H9 (cell line): Measurements from ENCODE around the gene CD248. TPM values are rescaled to one million over a fixed set of nuclear protein-coding genes. Genes with fewer than 3 reads are reported as not detected.

Experiments used
- DNase-seq: peaks from one replicate; pipeline ENCODE4 v3.0.0-alpha.2; 2017
- H2AFZ ChIP-seq: one replicate; pipeline ENCODE4 v1.6.1; 2013; ENCODE audit warnings: mild to moderate bottlenecking, low read length, control low read depth, moderate library complexity
- H2AK5ac ChIP-seq: 2 replicates; pipeline ENCODE4 v1.6.1; 2013; ENCODE audit warnings: low read length, control low read depth, mixed read lengths; ENCODE audit not compliant: insufficient read length
- H2BK120ac ChIP-seq: one replicate; pipeline ENCODE4 v1.6.1; 2013; ENCODE audit warnings: low read depth, mild to moderate bottlenecking, low read length, control low read depth, inconsistent platforms; ENCODE audit not compliant: poor library complexity, severe bottlenecking
- H2BK12ac ChIP-seq: 2 replicates; pipeline ENCODE4 v1.6.1; 2013; ENCODE audit warnings: low read length, control low read depth, mixed read lengths, low read depth; ENCODE audit not compliant: insufficient read length
- H2BK15ac ChIP-seq: 2 replicates; pipeline ENCODE4 v1.6.1; 2013; ENCODE audit warnings: low read depth, low read length, control low read depth
- H2BK20ac ChIP-seq: one replicate; pipeline ENCODE4 v1.6.1; 2013; ENCODE audit warnings: low read depth, mild to moderate bottlenecking, low read length, control low read depth, inconsistent platforms; ENCODE audit not compliant: poor library complexity, severe bottlenecking
- H2BK5ac ChIP-seq: 2 replicates; pipeline ENCODE4 v1.6.1; 2013; ENCODE audit warnings: low read length, control low read depth, mixed read lengths; ENCODE audit not compliant: insufficient read length
- H3K14ac ChIP-seq: 2 replicates; pipeline ENCODE4 v1.6.1; 2013; ENCODE audit warnings: low read length, control low read depth; ENCODE audit not compliant: insufficient read depth
- H3K18ac ChIP-seq: 2 replicates; pipeline ENCODE4 v1.6.1; 2013; ENCODE audit warnings: low read depth, mild to moderate bottlenecking, mixed read lengths, low read length, control low read depth; ENCODE audit not compliant: insufficient read length
- H3K23ac ChIP-seq: 2 replicates; pipeline ENCODE4 v1.6.1; 2013; ENCODE audit warnings: low read length, control low read depth, mixed read lengths, low read depth; ENCODE audit not compliant: insufficient read length
- H3K23me2 ChIP-seq: 2 replicates; pipeline ENCODE4 v1.6.1; 2013; ENCODE audit warnings: low read depth, mild to moderate bottlenecking, mixed read lengths, low read length, control low read depth; ENCODE audit not compliant: insufficient read length, poor library complexity, severe bottlenecking
- H3K27ac ChIP-seq: 2 replicates; pipeline ENCODE4 v1.5.1; 2013; ENCODE audit warnings: low read length, control low read depth, mixed read lengths, low read depth; ENCODE audit not compliant: insufficient read length
- H3K27me3 ChIP-seq: 2 replicates; pipeline ENCODE4 v1.6.1; 2013; ENCODE audit warnings: low read length, control low read depth, inconsistent platforms; ENCODE audit not compliant: insufficient read depth
- H3K4ac ChIP-seq: 2 replicates; pipeline ENCODE4 v1.6.1; 2013; ENCODE audit warnings: low read depth, mild to moderate bottlenecking, control low read depth, inconsistent platforms, low read length, moderate library complexity
- H3K4me1 ChIP-seq: 2 replicates; pipeline ENCODE4 v1.6.1; 2013; ENCODE audit warnings: low read length, control low read depth, inconsistent platforms; ENCODE audit not compliant: insufficient read depth
- H3K4me2 ChIP-seq: 2 replicates; pipeline ENCODE4 v1.6.1; 2013; ENCODE audit warnings: low read length, control low read depth, mixed read lengths; ENCODE audit not compliant: insufficient read length, insufficient read depth
- H3K56ac ChIP-seq: 2 replicates; pipeline ENCODE4 v1.6.1; 2013; ENCODE audit warnings: low read depth, mild to moderate bottlenecking, mixed read lengths, low read length, control low read depth; ENCODE audit not compliant: insufficient read length
- H3K79me1 ChIP-seq: 2 replicates; pipeline ENCODE4 v1.6.1; 2013; ENCODE audit warnings: low read depth, mild to moderate bottlenecking, moderate library complexity, low read length, control low read depth, inconsistent platforms; ENCODE audit not compliant: insufficient read depth, poor library complexity, severe bottlenecking
- H3K79me2 ChIP-seq: 2 replicates; pipeline ENCODE4 v1.6.1; 2013; ENCODE audit warnings: low read length, control low read depth, inconsistent platforms; ENCODE audit not compliant: insufficient read depth
- H3K9ac ChIP-seq: 2 replicates; pipeline ENCODE4 v1.6.1; 2013; ENCODE audit warnings: low read length, control low read depth, mixed read lengths; ENCODE audit not compliant: insufficient read length; ENCODE audit errors: extremely low read depth
- H3K9me3 ChIP-seq: one replicate; pipeline ENCODE4 v1.6.1; 2013; ENCODE audit warnings: low read depth, low read length, inconsistent platforms; ENCODE audit not compliant: control insufficient read depth
- H3T11ph ChIP-seq: one replicate; pipeline ENCODE4 v1.6.1; 2013; ENCODE audit warnings: mild to moderate bottlenecking, low read length, control low read depth, inconsistent platforms
- H4K20me1 ChIP-seq: one replicate; pipeline ENCODE4 v1.6.1; 2013; ENCODE audit not compliant: control insufficient read depth, insufficient read length, insufficient read depth
- H4K5ac ChIP-seq: 2 replicates; pipeline ENCODE4 v1.6.1; 2013; ENCODE audit warnings: low read depth, mild to moderate bottlenecking, mixed read lengths, low read length, control low read depth; ENCODE audit not compliant: insufficient read length
- H4K8ac ChIP-seq: replicated peaks from 2 replicates; pipeline ENCODE4 v1.6.1; 2013; ENCODE audit warnings: low read length, control low read depth, mixed read lengths, low read depth; ENCODE audit not compliant: insufficient read length
- H4K91ac ChIP-seq: 2 replicates; pipeline ENCODE4 v1.6.1; 2013; ENCODE audit warnings: low read depth, mild to moderate bottlenecking, moderate library complexity, mixed read lengths, low read length, control low read depth; ENCODE audit not compliant: insufficient read length
- H3K27ac Mint-ChIP-seq, 3 experiments: 2 replicates in 2 of 3; 3 replicates in 1 of 3; pipeline ENCODE4 v1.8.0; 2020 to 2021; ENCODE audit warnings: mixed read lengths in 3 of 3, mild to moderate bottlenecking in 1 of 3, moderate library complexity in 1 of 3
- H3K27me3 Mint-ChIP-seq: 2 replicates; pipeline ENCODE4 v1.8.0; 2021; ENCODE audit warnings: low read depth, mild to moderate bottlenecking, moderate library complexity, mixed read lengths
- H3K36me3 Mint-ChIP-seq, 3 experiments: 2 replicates in 2 of 3; 3 replicates in 1 of 3; pipeline ENCODE4 v1.8.0; 2020 to 2021; ENCODE audit warnings: low read depth in 3 of 3, mixed read lengths in 3 of 3; ENCODE audit not compliant: insufficient read depth in 1 of 3
- H3K4me1 Mint-ChIP-seq, 2 experiments: 2 replicates each; pipeline ENCODE4 v1.8.0; 2020; ENCODE audit warnings: mixed read lengths in 2 of 2
- H3K4me3 Mint-ChIP-seq, 2 experiments: 2 replicates in 1 of 2; 3 replicates in 1 of 2; pipeline ENCODE4 v1.8.0; 2020 to 2021; ENCODE audit warnings: mild to moderate bottlenecking in 2 of 2, mixed read lengths in 2 of 2, moderate library complexity in 1 of 2
- H3K9me3 Mint-ChIP-seq, 2 experiments: 2 replicates in 1 of 2; 3 replicates in 1 of 2; pipeline ENCODE4 v1.8.0; 2020; ENCODE audit warnings: mild to moderate bottlenecking in 2 of 2, mixed read lengths in 2 of 2, moderate library complexity in 1 of 2
- CTCF ChIP-seq: fragments of 200-600 bp; sonication (generic); conservative IDR thresholded peaks from 3 replicates; pipeline ENCODE4 v1.8.0; 2021; ENCODE audit warnings: antibody characterized with exemption, mild to moderate bottlenecking
- WGBS: extraction: QIAGEN DNeasy Blood & Tissue Kit; methylation state at CpG from one replicate; pipeline ENCODE4 v1.1.7; 2013; ENCODE audit warnings: missing lambda C conversion rate, low lambda C conversion rate, mixed read lengths; ENCODE audit not compliant: insufficient read length; ENCODE audit errors: extremely low coverage; 5-methylcytosine and 5-hydroxymethylcytosine counted together
- total RNA-seq: library from RNA; stranded (reverse); gene quantifications from 2 replicates; pipeline ENCODE4 v1.2.1, GENCODE V29; 2021

The CD248 gene
- total RNA-seq, 1 experiment from 2014 or later = 1.5 TPM

- DNase-seq = no peak
- Histone ChIP-seq H3K79me1 (no peaks in the 10 kb centered on the region), H4K5ac (no peak within 1 kb of the TSS), H3K23ac (no peak within 1 kb of the TSS), H4K91ac (no peak within 1 kb of the TSS), H3K27ac (no peak within 1 kb of the TSS), H2AFZ (no peak within 1 kb of the TSS), H2BK15ac (no peak within 1 kb of the TSS), H2BK12ac (no peak within 1 kb of the TSS), H2AK5ac (no peak within 1 kb of the TSS), H3K18ac (no peak within 1 kb of the TSS), H3T11ph (no peak within 1 kb of the TSS), H2BK20ac (no peak within 1 kb of the TSS), H3K9ac (no peak within 1 kb of the TSS), H3K23me2 (peaks cover 13% of the 10 kb centered on the region), H3K27me3 (peaks cover 8% of the 10 kb centered on the region; the same call in 1 of the 2 replicates), H3K56ac (no peak within 1 kb of the TSS), H2BK120ac (no peak within 1 kb of the TSS), H3K14ac (peak within 1 kb of the TSS; percentile 12; the same call in 1 of the 2 replicates), H2BK5ac (no peak within 1 kb of the TSS), H3K4ac (no peak within 1 kb of the TSS), H3K9me3 (no peaks in the 10 kb centered on the region), H3K4me1 (peaks cover 6% of the 10 kb centered on the region), H4K8ac (no peak within 1 kb of the TSS), H4K20me1 (no peaks in the 10 kb centered on the region), H3K4me2 (peak within 1 kb of the TSS; percentile 3), H3K79me2 (peaks cover 1% of the 10 kb centered on the region; the same call in 1 of the 2 replicates)
- Mint-ChIP-seq H3K9me3 (no peaks in the 10 kb centered on the region; a peak in 1 of 5 replicates), H3K27ac (no peak within 1 kb of the TSS), H3K36me3 (peaks cover 0 to 2% (median 0%) of the 10 kb centered on the region in 3 experiments; a peak in 3 of 7 replicates), H3K27me3 (peaks cover 39% of the 10 kb centered on the region), H3K4me1 (peaks cover 18 to 29% of the 10 kb centered on the region in 2 experiments), H3K4me3 (peak within 1 kb of the TSS; percentile 86 to 91)
- no peak for TF ChIP-seq CTCF
- WGBS = no CpG with 5 or more reads among the region's 95 CpGs
Measured at GRCh38 chr11:66291706-66292542, 24.9 kb downstream of the CD248 start, which contains the start of gene TMEM151A. TMEM151A (plus strand) TSS chr11:66291894; CDS start chr11:66292014, 120 bp downstream.
